Coronary artery (tissue), 2 donors: Measurements from ENCODE around the gene RNASET2.

Experiments used
- DNase-seq: peaks from one replicate; pipeline ENCODE4 v3.0.0-alpha.2; 2017; ENCODE audit warnings: low spot score
- H3K27ac ChIP-seq, 2 donors: fragments of 200-600 bp; sonication (generic); one replicate each; pipeline ENCODE4 v1.5.1; 2016 to 2019
- H3K4me3 ChIP-seq: fragments of 200-600 bp; sonication (generic); 2 replicates; pipeline ENCODE4 v1.5.1; 2016; ENCODE audit warnings: mild to moderate bottlenecking, moderate library complexity
- CTCF ChIP-seq: fragments of 200-600 bp; sonication (generic); IDR thresholded peaks from one replicate; pipeline ENCODE4 v1.5.1; 2019; ENCODE audit warnings: antibody characterized with exemption

RNASET2 gene

GRCh38 chr6:166998256-166999144 lies 42.1 kb upstream of the RNASET2 start:
- DNase-seq: no peak
- H3K27ac ChIP-seq: peak overlapping the region in 1 of 2 donors; percentile 75
- H3K4me3 ChIP-seq: peak overlapping the region; percentile 99
- no peak for TF ChIP-seq CTCF

- no peak overlapping the region for H3K27ac ChIP-seq
- no peak for TF ChIP-seq CTCF
- no peak for DNase-seq
- H3K4me3 ChIP-seq: peak overlapping the region; percentile 99
These were observed 41.5 kb upstream of the RNASET2 start for GRCh38 chr6:166997768-166998255.

GRCh38 chr6:166997348-166997747 lies 41.0 kb upstream of the RNASET2 start:
- no peak overlapping the region for H3K27ac ChIP-seq

GRCh38 chr6:166996406-166996805 lies 40.1 kb upstream of the RNASET2 start:
- DNase-seq: no peak
- no peak overlapping the region for H3K27ac ChIP-seq
- H3K4me3 ChIP-seq: no peak overlapping the region
- TF ChIP-seq CTCF: no peak

More at GRCh38 chr6:166997348-166997747, 41.0 kb upstream of the RNASET2 start:
- peak overlapping the region; percentile 99 for H3K4me3 ChIP-seq
- no peak for DNase-seq
- TF ChIP-seq CTCF: no peak

DNA sequence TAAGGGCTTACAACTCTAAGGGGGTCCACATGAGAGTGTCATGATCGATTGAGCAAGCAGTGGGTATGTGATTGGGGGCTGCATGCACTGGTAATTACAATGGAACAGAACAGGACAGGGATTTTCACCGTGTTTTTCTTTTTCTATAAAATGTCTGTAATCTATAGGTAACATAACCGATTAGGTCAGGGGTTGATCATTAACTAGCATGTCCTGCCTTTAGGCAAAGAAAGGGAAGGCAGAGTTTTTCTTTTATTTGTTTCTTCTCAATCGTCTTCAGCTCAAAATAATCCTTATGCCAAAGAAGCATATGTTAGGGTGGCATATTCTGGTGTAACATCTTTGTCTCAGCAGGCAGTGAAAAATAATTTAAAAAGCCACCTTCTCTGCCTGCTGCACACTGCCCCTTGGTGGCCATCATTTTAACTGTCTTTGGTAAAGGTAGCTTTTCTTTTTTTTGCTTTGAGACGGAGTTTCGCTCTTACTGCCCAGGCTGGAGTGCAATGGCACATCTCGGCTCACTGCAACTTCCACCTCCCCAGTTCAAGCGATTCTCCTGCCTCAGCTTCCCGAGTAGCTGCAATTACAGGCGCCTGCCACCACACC lies 33.2 kb upstream of the RNASET2 start:
- Histone ChIP-seq H3K4me3 (no peak overlapping the region), H3K27ac (no peak overlapping the region)
- DNase-seq: no peak
- no peak for TF ChIP-seq CTCF

- no peak for TF ChIP-seq CTCF
- no peak overlapping the region for H3K4me3 ChIP-seq
- no peak for DNase-seq
- no peak overlapping the region for H3K27ac ChIP-seq
These were observed 32.4 kb upstream of the RNASET2 start for GRCh38 chr6:166988674-166989201.
